ENCODE data around the gene BPIFB2.
"Not testable (repeated sequence)": the region's sequence is repeated elsewhere in the genome, so short reads cannot be mapped to it uniquely, and the experiment has no call there.

Gene BPIFB2

GRCh38 chr20:32969356-32970114 is 38.0 kb upstream of the BPIFB2 start:
- intact Hi-C loops (cut with DNase I): no loop called here
- peak in 13 of 42 donors; percentile 2 to 37 (median 18) for DNase-seq

- DNase-seq: peak in 13 of 42 donors; percentile 2 to 35 (median 13)
- intact Hi-C loops (cut with DNase I): no loop called here
Measured at GRCh38 chr20:32970115-32970972, 37.2 kb upstream of the BPIFB2 start.

GRCh38 chr20:32970973-32971300 is 36.6 kb upstream of the BPIFB2 start:
- peak in 9 of 42 donors; percentile 1 to 39 (median 11) for DNase-seq
- intact Hi-C loops (cut with DNase I): no loop called here

GRCh38 chr20:32971703-32972161 is 35.8 kb upstream of the BPIFB2 start:
- intact Hi-C loops (cut with DNase I): no loop called here
- peak in 12 of 42 donors; percentile 7 to 51 (median 28) for DNase-seq

GRCh38 chr20:32972181-32973076 is 35.1 kb upstream of the BPIFB2 start:
- DNase-seq: peak in 8 of 42 donors; percentile 6 to 43 (median 30)
- intact Hi-C loops (cut with DNase I): no loop called here

GRCh38 chr20:32973077-32973717 is 34.3 kb upstream of the BPIFB2 start:
- intact Hi-C loops (cut with DNase I): no loop called here
- DNase-seq: peak in 7 of 42 donors; percentile 3 to 36 (median 11)

GRCh38 chr20:32974204-32975064 is 33.1 kb upstream of the BPIFB2 start:
- DNase-seq: peak in 6 of 42 donors; percentile 0 to 19 (median 9)
- intact Hi-C loops (cut with DNase I): not testable (repeated sequence)

- intact Hi-C loops (cut with DNase I): not testable (repeated sequence)
- DNase-seq: peak in 1 of 42 donors; percentile 6
Measured at GRCh38 chr20:32975121-32975520, 32.4 kb upstream of the BPIFB2 start.

GRCh38 chr20:32975698-32976674 is 31.5 kb upstream of the BPIFB2 start:
- intact Hi-C loops (cut with DNase I): no loop called here
- DNase-seq: peak in 10 of 42 donors; percentile 3 to 63 (median 34)

- DNase-seq: peak in 5 of 42 donors; percentile 0 to 37 (median 11)
- intact Hi-C loops (cut with DNase I): no loop called here
Measured at GRCh38 chr20:32976746-32977145, 30.8 kb upstream of the BPIFB2 start.

- DNase-seq: peak in 8 of 42 donors; percentile 2 to 29 (median 14)
- intact Hi-C loops (cut with DNase I): no loop called here
Measured at GRCh38 chr20:32977281-32978008, 30.1 kb upstream of the BPIFB2 start.

GRCh38 chr20:32978009-32978335 is 29.5 kb upstream of the BPIFB2 start:
- peak in 6 of 42 donors; percentile 3 to 22 (median 11) for DNase-seq
- intact Hi-C loops (cut with DNase I): no loop called here

GRCh38 chr20:32979201-32979998 is 28.1 kb upstream of the BPIFB2 start:
- DNase-seq: peak in 3 of 42 donors; percentile 7 to 32 (median 11)
- intact Hi-C loops (cut with DNase I): no loop called here

- peak; percentile 74 to 95 (median 88) for DNase-seq
- intact Hi-C loops (cut with DNase I): no loop called here
Measured at GRCh38 chr20:32980131-32980941, 27.2 kb upstream of the BPIFB2 start.
